Pancreas (tissue), 10 donors: ENCODE data around the gene FLAD1. TPM values are rescaled to one million over a fixed set of nuclear protein-coding genes. Genes with fewer than 3 reads are reported as not detected.
A peak's percentile ranks its signal among the peaks of the same experiment; 100 is the strongest.

Source experiments
- ATAC-seq, 4 donors: fragments of 200-7000 bp; cut with Tn5 transposase; one replicate each; pipeline versions ENCODE4 v1.8.0 to v1.9.1; 2020; ENCODE audit warnings: mild to moderate bottlenecking in 4 of 4, moderate library complexity in 4 of 4
- DNase-seq, 6 donors: peaks; one replicate each; pipeline ENCODE4 v3.0.0-alpha.2; 2020
- FAIRE-seq: peaks from 2 replicates; lab custom pipeline; 2012; peaks lifted over from hg19 to GRCh38; lab: Jason Lieb, UNC
- H3K27ac ChIP-seq, 4 donors: fragments of 200-600 bp; sonication (generic); 1 replicate in 3 of 4; 2 replicates in 1 of 4; pipeline versions ENCODE4 v1.5.0 to v1.8.0; 2020
- H3K27me3 ChIP-seq, 4 donors: fragments of 200-600 bp; one replicate each; pipeline ENCODE4 v1.8.0; 2021
- H3K36me3 ChIP-seq, 3 donors: fragments of 200-600 bp; sonication (generic) in 1 of 3; one replicate each; pipeline versions ENCODE4 v1.5.0 to v1.8.0; 2020 to 2021
- H3K4me1 ChIP-seq, 3 donors: fragments of 200-600 bp; one replicate each; pipeline ENCODE4 v1.8.0; 2021
- H3K4me3 ChIP-seq, 4 donors: fragments of 200-600 bp; sonication (generic) in 2 of 4; one replicate each; pipeline versions ENCODE4 v1.5.0 to v1.8.0; 2020 to 2021
- H3K9me3 ChIP-seq, 4 donors: fragments of 200-600 bp; one replicate each; pipeline ENCODE4 v1.8.0; 2021
- WGBS, 2 donors: extraction: QIAGEN DNeasy Blood & Tissue Kit; methylation state at CpG; one replicate each; pipeline ENCODE4 v1.1.7; 2013; 5-methylcytosine and 5-hydroxymethylcytosine counted together
- intact Hi-C, 3 donors: fragments of 100-400 bp; cut with DNase I; formaldehyde crosslinking; loops; one replicate each; pipeline versions ENCODE4 v1.11.1 to v1.14.2; 2022
- polyA plus RNA-seq, 2 donors: library from polyadenylated mRNA; stranded (reverse); fragments of 200-250 nt; gene quantifications; one replicate each; pipeline ENCODE4 v1.2.3, GENCODE V29; 2013
- total RNA-seq, 6 donors: library from RNA; stranded (reverse); fragmentation: NEBNext Ultra II Directional in 4 of 6; extraction: Animal tissue kit (Norgen Biotek cat#: 25700) in 4 of 6; gene quantifications; one replicate each; pipeline versions ENCODE4 v1.2.1 to v1.2.4, GENCODE V29; 2021 to 2023
- TF ChIP-seq, protein P1 (sequence below), 4 donors: fragments of 200-600 bp; sonication (generic) in 3 of 4; IDR thresholded peaks; one replicate each; pipeline versions ENCODE4 v1.5.0 to v1.8.0; 2021; ENCODE audit warnings: antibody characterized with exemption in 4 of 4
- donor health status: healthy with polysubstance abuse.
- donor health status: DM: no; HTN: no; CAD: no; lungs with moderate emphysema.
- donor health status: DM: no; HTN: no; CAD: no.
- donor health status: control.
- donor health status: control.
- donor health status: Bipolar disorder and iron deficiency.
- donor health status: DM: yes; HTN: yes; CAD: no.
- donor health status: DM: no; HTN: no; CAD: no.
- donor health status: DM: no; HTN: no; CAD: no.
- donor health status: DM: yes; HTN: yes; CAD: no.

Gene FLAD1
- total and polyA plus RNA-seq, 8 donors: 8.3 to 28.6 (median 13.2) TPM

DNA sequence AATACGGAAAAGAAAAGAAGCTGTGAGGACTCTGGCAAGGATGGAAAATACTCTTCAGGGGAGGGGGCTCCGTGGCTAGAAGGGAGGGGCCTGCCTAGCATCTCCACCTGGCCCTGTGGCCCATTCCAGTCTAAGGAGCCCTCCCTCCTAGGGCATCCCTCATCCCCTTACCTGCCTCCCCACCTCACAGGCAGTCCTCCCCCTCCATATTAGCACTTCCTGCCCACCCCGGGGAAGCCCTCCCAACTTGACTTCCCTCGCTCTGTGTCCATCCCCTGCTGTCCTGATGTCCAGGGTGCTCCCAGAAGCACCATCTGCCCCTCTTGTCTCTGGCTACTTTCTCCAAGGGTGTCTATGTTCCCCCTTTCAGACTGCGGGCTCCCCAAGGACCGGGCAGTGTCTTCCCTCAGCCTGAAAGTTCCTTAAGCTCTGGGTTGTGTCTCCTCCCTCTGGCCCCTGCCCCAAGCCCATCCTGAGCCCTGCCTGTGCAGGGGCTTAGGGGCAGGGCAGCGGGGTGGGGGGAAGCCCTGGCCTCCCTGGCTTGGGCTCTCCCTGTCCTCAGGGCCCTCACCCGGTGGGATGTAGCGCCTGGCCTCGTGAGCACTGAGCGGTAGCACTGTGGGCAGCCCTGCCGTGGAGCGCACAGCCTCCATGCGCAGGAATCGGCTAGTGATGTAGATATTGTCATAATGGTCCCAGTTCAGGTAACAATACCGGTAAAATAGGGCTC is 46.5 kb downstream of the FLAD1 start:
- ATAC-seq (no peak), FAIRE-seq (no peak), DNase-seq (peak in 1 of 6 donors; percentile 41)
- H3K36me3 ChIP-seq: no peaks in the 10 kb centered on the region
- 82 to 84% methylated on average over 15 to 16 of the region's 16 CpGs for WGBS, 2 donors
- no peaks in the 10 kb centered on the region for H3K4me1 ChIP-seq
- H3K9me3 ChIP-seq: no peaks in the 10 kb centered on the region
- no peak overlapping the region for H3K4me3 ChIP-seq
- intact Hi-C loops: no loop called here
- TF ChIP-seq, protein P1, sequence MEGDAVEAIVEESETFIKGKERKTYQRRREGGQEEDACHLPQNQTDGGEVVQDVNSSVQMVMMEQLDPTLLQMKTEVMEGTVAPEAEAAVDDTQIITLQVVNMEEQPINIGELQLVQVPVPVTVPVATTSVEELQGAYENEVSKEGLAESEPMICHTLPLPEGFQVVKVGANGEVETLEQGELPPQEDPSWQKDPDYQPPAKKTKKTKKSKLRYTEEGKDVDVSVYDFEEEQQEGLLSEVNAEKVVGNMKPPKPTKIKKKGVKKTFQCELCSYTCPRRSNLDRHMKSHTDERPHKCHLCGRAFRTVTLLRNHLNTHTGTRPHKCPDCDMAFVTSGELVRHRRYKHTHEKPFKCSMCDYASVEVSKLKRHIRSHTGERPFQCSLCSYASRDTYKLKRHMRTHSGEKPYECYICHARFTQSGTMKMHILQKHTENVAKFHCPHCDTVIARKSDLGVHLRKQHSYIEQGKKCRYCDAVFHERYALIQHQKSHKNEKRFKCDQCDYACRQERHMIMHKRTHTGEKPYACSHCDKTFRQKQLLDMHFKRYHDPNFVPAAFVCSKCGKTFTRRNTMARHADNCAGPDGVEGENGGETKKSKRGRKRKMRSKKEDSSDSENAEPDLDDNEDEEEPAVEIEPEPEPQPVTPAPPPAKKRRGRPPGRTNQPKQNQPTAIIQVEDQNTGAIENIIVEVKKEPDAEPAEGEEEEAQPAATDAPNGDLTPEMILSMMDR (IDR thresholded peaks at IDR 0.05): no peak
- H3K27me3 ChIP-seq: no peaks in the 10 kb centered on the region
- no peak overlapping the region for H3K27ac ChIP-seq

DNA sequence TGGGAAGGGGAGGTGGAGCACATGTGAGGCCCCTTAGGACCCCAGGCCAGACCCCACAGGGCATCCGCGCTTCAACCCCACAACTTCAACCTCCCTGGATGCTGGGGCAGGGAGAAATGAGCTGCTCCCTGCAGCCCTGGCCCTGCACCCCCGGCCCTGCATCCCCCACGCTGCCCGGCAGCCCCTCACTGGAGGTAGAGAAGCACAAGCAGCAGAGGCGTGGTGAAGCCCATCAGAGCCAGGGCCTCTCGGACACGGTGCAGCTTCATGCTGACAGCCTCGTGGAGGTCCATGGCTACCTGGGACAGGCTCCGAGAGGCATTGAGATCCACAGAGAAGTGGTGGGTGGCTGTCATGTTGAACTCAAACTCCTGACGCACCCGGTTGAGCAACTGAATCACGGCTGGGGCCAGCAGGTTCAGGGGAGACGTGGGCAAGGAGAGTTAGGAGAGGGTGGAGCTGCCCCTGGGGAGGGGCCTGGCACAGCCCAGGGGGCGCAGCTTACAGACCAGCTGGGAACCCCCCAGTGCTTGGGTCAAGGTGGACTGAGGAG is 47.2 kb downstream of the FLAD1 start:
- Histone ChIP-seq H3K4me1 (no peaks in the 10 kb centered on the region), H3K9me3 (no peaks in the 10 kb centered on the region), H3K27ac (no peak overlapping the region), H3K27me3 (no peaks in the 10 kb centered on the region), H3K36me3 (no peaks in the 10 kb centered on the region), H3K4me3 (no peak overlapping the region)
- ATAC-seq: no peak
- FAIRE-seq: no peak
- TF ChIP-seq, protein P1 (IDR thresholded peaks at IDR 0.05): no peak
- peak in 1 of 6 donors; percentile 54 for DNase-seq
- intact Hi-C loops: no loop called here
- 80 to 84% methylated on average over 15 of the region's 15 CpGs for WGBS, 2 donors

DNA sequence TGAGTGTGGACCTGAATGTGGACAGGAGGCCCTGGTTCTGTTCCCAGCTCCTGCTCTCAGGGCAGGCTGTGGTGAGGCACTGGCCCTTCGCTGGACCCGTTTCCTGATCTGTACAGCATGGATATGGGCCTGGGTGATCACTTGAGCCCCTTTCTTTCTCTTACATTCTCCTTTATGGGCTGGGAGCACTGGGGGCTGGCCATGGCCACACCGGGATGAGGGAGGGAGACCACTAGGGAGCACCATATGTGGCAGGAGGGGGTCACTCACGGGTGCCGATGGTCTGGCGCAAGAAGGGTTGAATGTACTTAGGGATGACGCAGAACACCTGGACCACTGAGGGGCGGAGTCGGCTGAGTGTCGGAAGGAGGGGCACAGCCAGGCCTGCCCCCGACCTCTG is 47.8 kb downstream of the FLAD1 start:
- Histone ChIP-seq H3K36me3 (no peaks in the 10 kb centered on the region), H3K27me3 (no peaks in the 10 kb centered on the region), H3K4me1 (no peaks in the 10 kb centered on the region), H3K9me3 (no peaks in the 10 kb centered on the region), H3K27ac (no peak overlapping the region), H3K4me3 (no peak overlapping the region)
- intact Hi-C loops: no loop called here
- DNase-seq (no peak), ATAC-seq (no peak), FAIRE-seq (no peak)
- TF ChIP-seq, protein P1 (IDR thresholded peaks at IDR 0.05): no peak
- WGBS, 2 donors: 81% methylated on average over 11 of the region's 11 CpGs

DNA sequence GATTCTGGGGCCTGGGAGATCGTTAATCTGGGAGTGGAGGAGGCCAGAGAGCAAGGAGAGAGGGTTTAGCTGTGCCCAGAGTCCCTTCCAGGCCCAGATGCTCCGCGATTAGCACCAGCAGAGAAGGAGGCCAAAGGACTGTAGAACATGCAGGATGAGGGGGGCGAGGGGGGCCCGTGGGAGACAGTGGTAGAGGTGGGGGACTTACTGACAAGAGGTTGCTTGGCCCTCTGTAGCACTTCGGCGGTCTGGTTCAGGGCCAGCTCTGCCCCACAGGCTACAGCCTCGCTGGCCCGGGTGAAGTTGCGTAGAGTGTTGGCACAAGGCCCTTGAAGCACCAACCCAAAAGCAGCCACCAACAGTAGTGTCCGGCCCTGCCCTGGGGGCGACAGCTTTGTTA is 49.7 kb downstream of the FLAD1 start:
- H3K27me3 ChIP-seq: no peaks in the 10 kb centered on the region
- no peaks in the 10 kb centered on the region for H3K4me1 ChIP-seq
- H3K9me3 ChIP-seq: no peaks in the 10 kb centered on the region
- WGBS, 2 donors: 81 to 90% methylated on average over 10 to 12 of the region's 12 CpGs
- intact Hi-C loops: no loop called here
- no peak for DNase-seq
- H3K27ac ChIP-seq: no peak overlapping the region
- ATAC-seq: no peak
- no peak for FAIRE-seq
- TF ChIP-seq, protein P1 (IDR thresholded peaks at IDR 0.05): no peak
- no peak overlapping the region for H3K4me3 ChIP-seq
- no peaks in the 10 kb centered on the region for H3K36me3 ChIP-seq

DNA sequence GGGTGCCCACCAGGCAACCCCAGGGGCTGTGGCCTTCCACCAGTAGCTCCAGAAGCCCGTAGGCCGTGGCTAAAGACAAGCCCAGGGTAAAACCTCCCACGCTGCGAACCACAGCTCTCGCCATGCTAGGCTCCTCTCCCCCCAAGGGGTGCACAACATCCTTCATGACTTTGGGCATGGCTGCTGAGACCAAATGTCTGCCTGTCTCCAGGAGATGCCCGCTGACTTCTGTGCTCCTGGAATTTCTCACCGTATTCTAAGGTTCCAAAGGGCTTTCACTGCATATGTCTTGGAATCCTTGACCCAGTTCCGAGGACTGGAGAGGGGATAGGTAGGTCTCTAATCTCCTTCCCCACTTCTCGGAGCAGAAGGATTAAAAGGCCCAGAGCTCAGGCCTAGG is 50.4 kb downstream of the FLAD1 start, which contains the start of the genes DCST1 and DCST2:
Gene DCST1, plus strand, starts transcription at position 301 of the 400 bp plus-strand sequence. CDS start 213 bp downstream, outside the sequence.
Gene DCST2, minus strand, starts transcription at position 258 of the 400 bp plus-strand sequence. Its CDS starts 80 bp downstream, at position 178.
- no peaks in the 10 kb centered on the region for H3K27me3 ChIP-seq
- H3K9me3 ChIP-seq: no peaks in the 10 kb centered on the region
- ATAC-seq (no peak), FAIRE-seq (no peak), DNase-seq (no peak)
- WGBS, 2 donors: 86 to 94% methylated on average over 9 of the region's 9 CpGs
- no peak within 1 kb of the TSS for H3K4me3 ChIP-seq
- H3K4me1 ChIP-seq: no peaks in the 10 kb centered on the region
- no peaks in the 10 kb centered on the region for H3K36me3 ChIP-seq
- TF ChIP-seq, protein P1 (IDR thresholded peaks at IDR 0.05): no peak
- no peak within 1 kb of the TSS for H3K27ac ChIP-seq
- intact Hi-C loops: no loop called here
